WI38 (cell line): ENCODE data around the gene DRC1.

Experiments used
- H3K4me3 ChIP-seq: 2 replicates; pipeline ENCODE4 v1.5.1; 2011; ENCODE audit warnings: low read depth, mild to moderate bottlenecking, control low read depth, low read length
- TF ChIP-seq, protein P1 (sequence below): IDR thresholded peaks from 2 replicates; pipeline ENCODE4 v1.5.1; 2012; ENCODE audit warnings: low read depth, mild to moderate bottlenecking, control low read depth, low read length

Gene DRC1

DNA sequence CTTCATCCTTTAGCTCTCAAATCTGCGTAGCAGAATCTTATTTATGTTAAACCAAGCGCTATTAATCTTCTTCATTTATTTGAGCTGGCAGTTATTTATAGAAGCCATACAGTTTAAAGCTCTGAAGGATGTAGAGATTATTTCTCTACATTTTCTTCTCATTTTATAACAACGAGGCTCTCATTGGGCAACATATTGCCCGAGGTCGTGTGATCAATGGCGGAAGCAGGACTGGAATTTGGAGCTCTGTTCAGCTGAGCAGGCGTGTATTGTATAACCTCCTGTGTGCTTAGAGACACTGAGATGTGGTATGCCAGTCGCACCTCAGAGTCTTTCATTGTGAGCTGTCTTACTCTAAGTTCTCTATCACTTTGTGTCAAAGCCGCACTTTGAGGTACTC lies 17.5 kb upstream of the DRC1 start:
- TF ChIP-seq, protein P1, sequence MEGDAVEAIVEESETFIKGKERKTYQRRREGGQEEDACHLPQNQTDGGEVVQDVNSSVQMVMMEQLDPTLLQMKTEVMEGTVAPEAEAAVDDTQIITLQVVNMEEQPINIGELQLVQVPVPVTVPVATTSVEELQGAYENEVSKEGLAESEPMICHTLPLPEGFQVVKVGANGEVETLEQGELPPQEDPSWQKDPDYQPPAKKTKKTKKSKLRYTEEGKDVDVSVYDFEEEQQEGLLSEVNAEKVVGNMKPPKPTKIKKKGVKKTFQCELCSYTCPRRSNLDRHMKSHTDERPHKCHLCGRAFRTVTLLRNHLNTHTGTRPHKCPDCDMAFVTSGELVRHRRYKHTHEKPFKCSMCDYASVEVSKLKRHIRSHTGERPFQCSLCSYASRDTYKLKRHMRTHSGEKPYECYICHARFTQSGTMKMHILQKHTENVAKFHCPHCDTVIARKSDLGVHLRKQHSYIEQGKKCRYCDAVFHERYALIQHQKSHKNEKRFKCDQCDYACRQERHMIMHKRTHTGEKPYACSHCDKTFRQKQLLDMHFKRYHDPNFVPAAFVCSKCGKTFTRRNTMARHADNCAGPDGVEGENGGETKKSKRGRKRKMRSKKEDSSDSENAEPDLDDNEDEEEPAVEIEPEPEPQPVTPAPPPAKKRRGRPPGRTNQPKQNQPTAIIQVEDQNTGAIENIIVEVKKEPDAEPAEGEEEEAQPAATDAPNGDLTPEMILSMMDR = no peak
- H3K4me3 ChIP-seq = no peak overlapping the region

DNA sequence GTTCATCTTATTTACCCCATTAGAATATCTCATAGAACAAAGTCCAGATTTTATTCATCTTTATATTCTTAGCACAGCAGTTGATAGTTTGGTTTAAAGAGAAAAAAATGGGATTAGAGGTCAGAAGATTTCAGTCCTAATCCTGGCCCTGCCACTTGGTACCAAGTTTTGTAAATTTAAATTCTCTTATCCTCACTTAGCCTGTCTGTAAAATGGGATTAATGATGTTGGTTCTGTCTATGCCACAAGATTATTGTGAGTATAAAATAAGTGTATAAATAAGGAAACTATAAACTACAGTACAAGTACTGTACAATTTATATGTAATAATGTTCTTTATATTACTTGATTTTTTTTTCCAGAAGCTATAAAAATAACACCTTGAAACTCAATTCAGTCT lies 17.1 kb upstream of the DRC1 start:
- H3K4me3 ChIP-seq = no peak overlapping the region
- TF ChIP-seq, protein P1 = no peak

DNA sequence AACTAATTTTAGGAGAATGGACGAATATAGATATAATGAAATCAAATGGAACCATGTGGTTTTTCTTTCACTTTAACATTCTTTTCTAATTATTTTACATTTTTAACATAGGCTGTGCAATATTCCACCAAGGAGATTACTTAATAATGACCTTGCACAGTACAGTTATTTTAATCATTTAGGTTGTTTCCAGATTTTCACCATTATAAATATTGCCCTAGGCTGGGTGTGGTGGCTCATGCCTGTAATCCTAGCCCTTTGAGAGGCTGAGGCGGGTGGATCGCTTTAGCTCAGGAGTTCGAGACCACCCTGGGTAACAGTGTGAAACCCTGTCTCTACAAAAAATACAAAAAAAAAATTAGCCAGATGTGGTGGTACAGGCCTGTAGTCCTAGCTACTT lies 14.5 kb upstream of the DRC1 start:
- no peak overlapping the region for H3K4me3 ChIP-seq
- TF ChIP-seq, protein P1 = no peak

DNA sequence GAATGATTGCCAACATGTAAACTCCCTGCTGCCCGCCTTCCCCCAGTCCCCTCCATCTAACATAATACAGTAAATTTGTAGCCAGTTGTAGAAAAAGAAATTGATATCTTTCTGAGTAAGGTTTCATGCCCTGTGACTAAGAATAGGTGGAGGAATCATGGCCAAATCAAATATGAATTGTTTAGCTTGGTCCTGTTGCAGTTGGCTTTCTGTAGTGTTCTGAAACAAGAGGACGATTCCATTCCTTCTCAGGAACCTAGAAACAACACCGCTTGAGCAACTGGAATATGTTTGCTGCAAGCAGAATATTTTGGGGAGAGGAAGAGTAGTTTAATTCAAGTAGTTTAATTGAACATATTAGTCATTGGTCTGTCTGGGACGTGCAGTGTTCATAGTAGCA lies 7.0 kb upstream of the DRC1 start:
- no peak overlapping the region for H3K4me3 ChIP-seq
- TF ChIP-seq, protein P1 = no peak

DNA sequence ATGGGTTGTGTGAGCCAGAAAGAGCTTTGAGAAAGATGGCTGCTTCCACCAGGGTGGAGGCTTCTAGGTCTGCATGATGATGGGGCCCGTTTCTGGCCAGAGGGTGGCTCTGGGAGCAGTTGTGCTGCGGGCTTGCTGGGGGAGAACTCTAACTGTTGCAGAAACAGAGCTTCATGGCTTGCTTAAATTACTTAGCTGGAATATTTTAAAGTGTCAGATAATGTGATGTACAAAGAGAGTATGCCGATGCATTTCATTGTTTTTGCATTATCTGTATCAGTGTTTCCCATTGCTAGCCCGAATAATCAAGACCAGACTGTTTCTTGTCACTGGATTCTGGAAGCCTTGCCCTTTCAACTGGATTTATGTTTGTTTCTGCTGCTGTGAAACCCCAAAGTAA lies 6.3 kb upstream of the DRC1 start:
- no peak overlapping the region for H3K4me3 ChIP-seq
- TF ChIP-seq, protein P1 = no peak

DNA sequence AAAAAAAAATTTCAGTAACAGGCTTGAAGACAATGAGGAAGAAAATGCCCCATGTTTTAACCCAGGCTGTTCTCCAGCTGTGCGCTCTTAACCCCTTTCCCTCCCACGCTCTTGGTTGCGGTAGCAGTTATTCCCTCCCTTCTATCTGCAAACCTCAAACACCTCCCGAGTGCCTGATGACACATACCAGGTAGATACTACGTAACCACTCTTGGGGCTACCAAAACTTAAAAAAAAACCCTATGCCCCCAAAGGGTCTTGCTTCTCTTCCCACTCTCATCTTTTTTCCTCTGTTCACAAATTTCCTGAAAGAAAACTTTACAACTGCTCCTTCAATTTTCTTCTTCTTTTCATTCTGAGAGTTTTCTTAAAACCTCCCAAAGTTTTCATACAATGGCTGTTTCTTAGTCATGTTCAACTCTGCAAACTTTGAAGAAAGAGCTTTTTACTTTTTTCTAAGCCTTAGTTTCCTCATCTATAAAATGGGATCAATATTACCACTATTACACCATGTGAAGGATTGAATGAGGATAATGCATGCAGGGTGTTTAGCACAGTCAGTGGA lies 4.9 kb upstream of the DRC1 start:
- H3K4me3 ChIP-seq = no peak overlapping the region
- TF ChIP-seq, protein P1 = no peak

DNA sequence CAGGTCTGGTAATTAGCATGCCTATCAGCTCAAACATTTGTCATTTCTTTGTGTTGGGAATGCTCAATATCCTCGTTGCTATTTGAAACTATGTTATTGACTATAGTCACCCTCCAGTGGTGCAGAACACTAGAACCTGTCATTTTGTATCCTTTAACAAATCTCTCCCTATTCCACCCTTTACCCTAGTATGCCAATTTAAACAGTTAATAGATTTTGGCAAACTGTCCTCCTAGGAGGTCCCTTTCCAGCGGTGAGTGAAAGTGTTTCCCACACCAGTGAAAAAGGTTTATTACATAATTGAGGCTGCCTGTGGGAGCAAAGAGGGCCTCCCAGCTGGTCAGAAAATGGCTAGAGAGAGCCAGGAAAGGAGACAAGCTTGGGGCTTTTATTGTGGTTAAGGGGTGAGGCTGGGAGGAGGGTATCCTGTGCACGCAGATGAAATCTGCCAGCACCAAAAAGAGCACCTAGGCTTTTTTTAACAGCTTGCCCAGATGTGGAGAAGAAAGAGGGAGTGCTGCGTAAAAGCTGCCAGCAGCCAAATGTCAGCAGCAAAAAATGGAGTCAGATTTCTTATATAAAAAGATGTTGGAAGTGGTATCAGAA lies 1.8 kb upstream of the DRC1 start:
- TF ChIP-seq, protein P1 = no peak
- H3K4me3 ChIP-seq = no peak overlapping the region
